ENCODE measurements around the gene ZWILCH. TPM values are rescaled to one million over a fixed set of nuclear protein-coding genes. Genes with fewer than 3 reads are reported as not detected.
"Not testable (repeated sequence)": the region's sequence is repeated elsewhere in the genome, so short reads cannot be mapped to it uniquely, and the experiment has no call there.

The ZWILCH gene
- total RNA-seq, 1 donor from 2014 or later, result 14.3 TPM

- DNase-seq, result no peak
Observed at GRCh38 chr15:66489179-66489791, 15.8 kb upstream of the ZWILCH start.

GRCh38 chr15:66491846-66492245, 13.3 kb upstream of the ZWILCH start:
- DNase-seq, result no peak

GRCh38 chr15:66494262-66494661, 10.9 kb upstream of the ZWILCH start:
- DNase-seq, result no peak

GRCh38 chr15:66496951-66497501, 8.1 kb upstream of the ZWILCH start:
- peak; percentile 12 for DNase-seq

GRCh38 chr15:66497502-66498455, 7.3 kb upstream of the ZWILCH start, which contains the start of gene SNAPC5:
Gene SNAPC5, minus strand, starts transcription at chr15:66497762. Its CDS starts 31 bp downstream, at chr15:66497731.
- peak; percentile 97 for DNase-seq

GRCh38 chr15:66498501-66499386, 6.4 kb upstream of the ZWILCH start:
- DNase-seq, result peak; percentile 70

GRCh38 chr15:66500346-66500745, 4.8 kb upstream of the ZWILCH start:
- not testable (repeated sequence) for DNase-seq

GRCh38 chr15:66502491-66502890, 2.6 kb upstream of the ZWILCH start:
- DNase-seq, result no peak

GRCh38 chr15:66503041-66503648, 2.0 kb upstream of the ZWILCH start:
- DNase-seq, result not testable (repeated sequence)

- DNase-seq, result peak; percentile 13
Observed at GRCh38 chr15:66503780-66504562, 1.2 kb upstream of the ZWILCH start.

GRCh38 chr15:66505430-66505811, 295 bp downstream of the ZWILCH start:
- DNase-seq, result peak; percentile 67

- peak; percentile 18 for DNase-seq
Observed at GRCh38 chr15:66505818-66506217, 692 bp downstream of the ZWILCH start.

GRCh38 chr15:66508293-66508883, 3.3 kb downstream of the ZWILCH start:
- no peak for DNase-seq

GRCh38 chr15:66514586-66514985, 9.5 kb downstream of the ZWILCH start:
- DNase-seq, result peak; percentile 33

- peak; percentile 55 for DNase-seq
Observed at GRCh38 chr15:66515901-66516322, 10.8 kb downstream of the ZWILCH start.

GRCh38 chr15:66523926-66524325, 18.8 kb downstream of the ZWILCH start:
- no peak for DNase-seq

- no peak for DNase-seq
Observed at GRCh38 chr15:66524838-66525237, 19.7 kb downstream of the ZWILCH start.

GRCh38 chr15:66535056-66535455, 29.9 kb downstream of the ZWILCH start:
- DNase-seq, result no peak

GRCh38 chr15:66542896-66543295, 37.8 kb downstream of the ZWILCH start:
- no peak for DNase-seq

GRCh38 chr15:66545255-66545654, 40.1 kb downstream of the ZWILCH start:
- DNase-seq, result no peak

GRCh38 chr15:66555685-66556084, 50.6 kb downstream of the ZWILCH start:
- DNase-seq, result no peak

Data from dermis blood vessel endothelial cell (primary cell).